ENCODE measurements around the gene GARIN3.

GRCh38 chr5:157187046-157187754, 21.1 kb upstream of the GARIN3 start:
- TF ChIP-seq POLR2A (IDR thresholded peaks at IDR 0.05) (no peak), CTCF (IDR thresholded peaks at IDR 0.05) (no peak)

All from adrenal gland (tissue), 5 donors.